Immature natural killer cell (primary cell): ENCODE data around the gene RCSD1. TPM values are rescaled to one million over a fixed set of nuclear protein-coding genes. Genes with fewer than 3 reads are reported as not detected.

ENCODE experiments used
- DNase-seq, 3 donors: peaks; one replicate each; pipeline ENCODE4 v3.0.0; 2022; ENCODE audit warnings: mixed read lengths in 1 of 3
- H3K27ac Mint-ChIP-seq, 6 donors: one replicate each; pipeline ENCODE4 v1.8.0; 2020; ENCODE audit warnings: mixed read lengths in 6 of 6, mild to moderate bottlenecking in 5 of 6, inconsistent platforms in 4 of 6, moderate library complexity in 3 of 6
- H3K27me3 Mint-ChIP-seq, 3 donors: one replicate each; pipeline ENCODE4 v1.8.0; 2020 to 2021; ENCODE audit warnings: low read depth in 3 of 3, mild to moderate bottlenecking in 3 of 3, mixed read lengths in 3 of 3, moderate library complexity in 3 of 3, inconsistent platforms in 1 of 3
- H3K36me3 Mint-ChIP-seq, 3 donors: one replicate each; pipeline ENCODE4 v1.8.0; 2020; ENCODE audit warnings: mixed read lengths in 3 of 3, inconsistent platforms in 2 of 3, mild to moderate bottlenecking in 2 of 3
- H3K4me1 Mint-ChIP-seq, 2 donors: one replicate each; pipeline ENCODE4 v1.8.0; 2020; ENCODE audit warnings: inconsistent platforms in 2 of 2, mild to moderate bottlenecking in 2 of 2, mixed read lengths in 2 of 2, moderate library complexity in 1 of 2
- H3K4me3 Mint-ChIP-seq, 5 donors: one replicate each; pipeline ENCODE4 v1.8.0; 2020; ENCODE audit warnings: mild to moderate bottlenecking in 5 of 5, mixed read lengths in 5 of 5, inconsistent platforms in 3 of 5, moderate library complexity in 3 of 5
- H3K9me3 Mint-ChIP-seq, 6 donors: one replicate each; pipeline ENCODE4 v1.8.0; 2020; ENCODE audit warnings: mild to moderate bottlenecking in 6 of 6, mixed read lengths in 6 of 6, inconsistent platforms in 4 of 6, moderate library complexity in 3 of 6
- polyA plus RNA-seq, 3 donors: library from polyadenylated mRNA; unstranded; fragments of 300-500 nt; fragmentation: Illumina TruSeq; gene quantifications; one replicate each; pipeline ENCODE4 v1.2.3, GENCODE V29; 2021

Gene RCSD1
- polyA plus RNA-seq, 3 donors from 2014 or later = 96.2 to 179 (median 129) TPM

- peaks cover 30 to 66% (median 47%) of the 10 kb centered on the region in 3 donors for H3K36me3 Mint-ChIP-seq
- H3K27ac Mint-ChIP-seq = peak overlapping the region in 3 of 6 donors; percentile 56 to 68 (median 64)
- H3K9me3 Mint-ChIP-seq = no peaks in the 10 kb centered on the region
- H3K4me1 Mint-ChIP-seq = peaks cover 8 to 25% of the 10 kb centered on the region in 2 donors
- no peak for DNase-seq
- H3K4me3 Mint-ChIP-seq = no peak overlapping the region
- H3K27me3 Mint-ChIP-seq = peaks cover 0 to 5% (median 2%) of the 10 kb centered on the region in 3 donors
Observed at GRCh38 chr1:167697667-167698141, 67.7 kb downstream of the RCSD1 start.

GRCh38 chr1:167698313-167698712, 68.3 kb downstream of the RCSD1 start:
- H3K9me3 Mint-ChIP-seq = no peaks in the 10 kb centered on the region
- no peak for DNase-seq
- no peak overlapping the region for H3K4me3 Mint-ChIP-seq
- peak overlapping the region in 4 of 6 donors; percentile 6 to 64 (median 60) for H3K27ac Mint-ChIP-seq
- H3K4me1 Mint-ChIP-seq = peaks cover 9 to 31% of the 10 kb centered on the region in 2 donors
- peaks cover under 1 to 7% (median 2%) of the 10 kb centered on the region in 3 donors for H3K27me3 Mint-ChIP-seq
- peaks cover 32 to 69% (median 51%) of the 10 kb centered on the region in 3 donors for H3K36me3 Mint-ChIP-seq

- DNase-seq = no peak
- Mint-ChIP-seq H3K4me1 (peaks cover 11 to 26% of the 10 kb centered on the region in 2 donors), H3K9me3 (no peaks in the 10 kb centered on the region), H3K4me3 (no peak overlapping the region), H3K36me3 (peaks cover 37 to 69% (median 48%) of the 10 kb centered on the region in 3 donors), H3K27ac (peak overlapping the region in 3 of 6 donors; percentile 12 to 58 (median 25)), H3K27me3 (peaks cover 2 to 5% (median 2%) of the 10 kb centered on the region in 3 donors)
Observed at GRCh38 chr1:167701510-167701909, 71.5 kb downstream of the RCSD1 start.

- H3K9me3 Mint-ChIP-seq = no peaks in the 10 kb centered on the region
- H3K4me3 Mint-ChIP-seq = no peak overlapping the region
- no peak for DNase-seq
- H3K27ac Mint-ChIP-seq = peak overlapping the region in 4 of 6 donors; percentile 52 to 76 (median 70)
- peaks cover 2 to 5% (median 2%) of the 10 kb centered on the region in 3 donors for H3K27me3 Mint-ChIP-seq
- peaks cover 31 to 54% (median 39%) of the 10 kb centered on the region in 3 donors for H3K36me3 Mint-ChIP-seq
- H3K4me1 Mint-ChIP-seq = peaks cover 10 to 29% of the 10 kb centered on the region in 2 donors
Observed at GRCh38 chr1:167703557-167703956, 73.5 kb downstream of the RCSD1 start.

GRCh38 chr1:167704715-167705114, 74.7 kb downstream of the RCSD1 start:
- peaks cover 12 to 27% of the 10 kb centered on the region in 2 donors for H3K4me1 Mint-ChIP-seq
- DNase-seq = no peak
- no peak overlapping the region for H3K4me3 Mint-ChIP-seq
- H3K36me3 Mint-ChIP-seq = peaks cover 22 to 45% (median 31%) of the 10 kb centered on the region in 3 donors
- H3K27ac Mint-ChIP-seq = peak overlapping the region in 2 of 6 donors; percentile 44 to 67
- H3K9me3 Mint-ChIP-seq = no peaks in the 10 kb centered on the region
- peaks cover 0 to 5% (median 5%) of the 10 kb centered on the region in 3 donors for H3K27me3 Mint-ChIP-seq

GRCh38 chr1:167705250-167705649, 75.2 kb downstream of the RCSD1 start:
- H3K27me3 Mint-ChIP-seq = peaks cover 0 to 5% (median 5%) of the 10 kb centered on the region in 3 donors
- H3K4me3 Mint-ChIP-seq = no peak overlapping the region
- peaks cover 17 to 40% (median 26%) of the 10 kb centered on the region in 3 donors for H3K36me3 Mint-ChIP-seq
- peak overlapping the region in 4 of 6 donors; percentile 21 to 64 (median 32) for H3K27ac Mint-ChIP-seq
- peaks cover 9 to 23% of the 10 kb centered on the region in 2 donors for H3K4me1 Mint-ChIP-seq
- DNase-seq = no peak
- no peaks in the 10 kb centered on the region for H3K9me3 Mint-ChIP-seq

- Mint-ChIP-seq H3K27me3 (peaks cover 0 to 5% (median 3%) of the 10 kb centered on the region in 3 donors), H3K4me1 (peaks cover 9 to 23% of the 10 kb centered on the region in 2 donors), H3K9me3 (no peaks in the 10 kb centered on the region), H3K4me3 (no peak overlapping the region), H3K36me3 (peaks cover 17 to 35% (median 26%) of the 10 kb centered on the region in 3 donors), H3K27ac (peak overlapping the region in 4 of 6 donors; percentile 49 to 88 (median 62))
- DNase-seq = no peak
Observed at GRCh38 chr1:167706363-167706762, 76.3 kb downstream of the RCSD1 start.

GRCh38 chr1:167706931-167707877, 77.2 kb downstream of the RCSD1 start:
- peaks cover 9 to 23% of the 10 kb centered on the region in 2 donors for H3K4me1 Mint-ChIP-seq

GRCh38 chr1:167707942-167708341, 77.9 kb downstream of the RCSD1 start:
- H3K4me1 Mint-ChIP-seq = peaks cover 9 to 21% of the 10 kb centered on the region in 2 donors
- peak overlapping the region in 5 of 6 donors; percentile 39 to 87 (median 53) for H3K27ac Mint-ChIP-seq
- peak overlapping the region in 1 of 5 donors; percentile 18 for H3K4me3 Mint-ChIP-seq
- H3K36me3 Mint-ChIP-seq = peaks cover 14 to 29% (median 24%) of the 10 kb centered on the region in 3 donors
- H3K27me3 Mint-ChIP-seq = peaks cover 0 to 8% (median 3%) of the 10 kb centered on the region in 3 donors
- no peak for DNase-seq
- no peaks in the 10 kb centered on the region for H3K9me3 Mint-ChIP-seq

More at GRCh38 chr1:167706931-167707877, 77.2 kb downstream of the RCSD1 start:
- H3K27ac Mint-ChIP-seq = peak overlapping the region in 5 of 6 donors; percentile 51 to 87 (median 60)
- no peak overlapping the region for H3K4me3 Mint-ChIP-seq
- DNase-seq = no peak
- peaks cover 0 to 5% (median 2%) of the 10 kb centered on the region in 3 donors for H3K27me3 Mint-ChIP-seq
- peaks cover 17 to 31% (median 26%) of the 10 kb centered on the region in 3 donors for H3K36me3 Mint-ChIP-seq
- no peaks in the 10 kb centered on the region for H3K9me3 Mint-ChIP-seq

GRCh38 chr1:167708940-167709389, 78.9 kb downstream of the RCSD1 start:
- Mint-ChIP-seq H3K36me3 (peaks cover 9 to 18% (median 17%) of the 10 kb centered on the region in 3 donors), H3K9me3 (no peaks in the 10 kb centered on the region), H3K4me3 (no peak overlapping the region), H3K27ac (peak overlapping the region in 5 of 6 donors; percentile 30 to 87 (median 49)), H3K4me1 (peaks cover 16 to 20% of the 10 kb centered on the region in 2 donors), H3K27me3 (peaks cover 5 to 16% (median 8%) of the 10 kb centered on the region in 3 donors)
- DNase-seq = no peak

GRCh38 chr1:167710836-167711235, 80.8 kb downstream of the RCSD1 start:
- no peak for DNase-seq
- peaks cover 19 to 35% (median 23%) of the 10 kb centered on the region in 3 donors for H3K27me3 Mint-ChIP-seq
- no peak overlapping the region for H3K4me3 Mint-ChIP-seq
- H3K36me3 Mint-ChIP-seq = peaks cover 4 to 11% (median 6%) of the 10 kb centered on the region in 3 donors
- H3K4me1 Mint-ChIP-seq = peaks cover 25 to 35% of the 10 kb centered on the region in 2 donors
- H3K27ac Mint-ChIP-seq = peak overlapping the region in 1 of 6 donors; percentile 34
- H3K9me3 Mint-ChIP-seq = peaks cover 0 to 3% (median 0%) of the 10 kb centered on the region in 6 donors

GRCh38 chr1:167711797-167712196, 81.8 kb downstream of the RCSD1 start:
- H3K27me3 Mint-ChIP-seq = peaks cover 19 to 42% (median 24%) of the 10 kb centered on the region in 3 donors
- peak overlapping the region in 1 of 6 donors; percentile 1 for H3K27ac Mint-ChIP-seq
- no peak for DNase-seq

GRCh38 chr1:167713330-167714081, 83.5 kb downstream of the RCSD1 start:
- H3K4me3 Mint-ChIP-seq = peak overlapping the region; percentile 85 to 96 (median 95)
- DNase-seq = peak; percentile 16 to 19 (median 17)
- no peaks in the 10 kb centered on the region for H3K36me3 Mint-ChIP-seq
- peak overlapping the region; percentile 65 to 95 (median 79) for H3K27ac Mint-ChIP-seq
- peaks cover 0 to 3% (median 0%) of the 10 kb centered on the region in 6 donors for H3K9me3 Mint-ChIP-seq
- peaks cover 19 to 46% (median 24%) of the 10 kb centered on the region in 3 donors for H3K27me3 Mint-ChIP-seq
- H3K4me1 Mint-ChIP-seq = peaks cover 30 to 44% of the 10 kb centered on the region in 2 donors

More at GRCh38 chr1:167711797-167712196, 81.8 kb downstream of the RCSD1 start:
- H3K4me3 Mint-ChIP-seq = peak overlapping the region in 1 of 5 donors; percentile 3
- H3K36me3 Mint-ChIP-seq = peaks cover 0 to 4% (median 0%) of the 10 kb centered on the region in 3 donors
- peaks cover 0 to 3% (median 0%) of the 10 kb centered on the region in 6 donors for H3K9me3 Mint-ChIP-seq
- H3K4me1 Mint-ChIP-seq = peaks cover 26 to 40% of the 10 kb centered on the region in 2 donors
